Upper lobe of right lung (tissue), 1 donor: ENCODE measurements around the gene PTPRT. TPM values are rescaled to one million over a fixed set of nuclear protein-coding genes. Genes with fewer than 3 reads are reported as not detected.
A peak's percentile ranks its signal among the peaks of the same experiment; 100 is the strongest.

ENCODE experiments used
- ATAC-seq: fragments of 200-7000 bp; cut with Tn5 transposase; one replicate; pipeline ENCODE4 v1.9.1; 2020; ENCODE audit warnings: mild to moderate bottlenecking, moderate library complexity
- DNase-seq: peaks from one replicate; pipeline ENCODE4 v3.0.0-alpha.2; 2020
- H3K27ac ChIP-seq: fragments of 200-600 bp; one replicate; pipeline ENCODE4 v1.8.0; 2022
- H3K27me3 ChIP-seq: fragments of 200-600 bp; one replicate; pipeline ENCODE4 v1.8.0; 2022; ENCODE audit warnings: mild to moderate bottlenecking
- H3K36me3 ChIP-seq: fragments of 200-600 bp; one replicate; pipeline ENCODE4 v1.8.0; 2022
- H3K4me1 ChIP-seq: fragments of 200-600 bp; one replicate; pipeline ENCODE4 v1.8.0; 2022
- H3K4me3 ChIP-seq: fragments of 200-600 bp; one replicate; pipeline ENCODE4 v1.8.0; 2022; ENCODE audit warnings: mild to moderate bottlenecking
- H3K9me3 ChIP-seq: fragments of 200-600 bp; one replicate; pipeline ENCODE4 v1.8.0; 2022
- CTCF ChIP-seq: fragments of 200-600 bp; IDR thresholded peaks from one replicate; pipeline ENCODE4 v1.8.0; 2022; ENCODE audit warnings: antibody characterized with exemption
- intact Hi-C: fragments of 100-400 bp; cut with DNase I; formaldehyde crosslinking; loops from one replicate; pipeline ENCODE4 v1.11.0; 2022
- total RNA-seq: library from RNA; stranded (reverse); fragmentation: NEBNext Ultra II Directional; extraction: Animal tissue kit (Norgen Biotek cat#: 25700); gene quantifications from one replicate; pipeline ENCODE4 v1.2.1, GENCODE V29; 2021
- donor health status: DM: no; HTN: yes; CAD: no; lungs with severe emphysema.

Gene PTPRT
- total RNA-seq, 1 donor from 2014 or later: 0.46 TPM

DNA sequence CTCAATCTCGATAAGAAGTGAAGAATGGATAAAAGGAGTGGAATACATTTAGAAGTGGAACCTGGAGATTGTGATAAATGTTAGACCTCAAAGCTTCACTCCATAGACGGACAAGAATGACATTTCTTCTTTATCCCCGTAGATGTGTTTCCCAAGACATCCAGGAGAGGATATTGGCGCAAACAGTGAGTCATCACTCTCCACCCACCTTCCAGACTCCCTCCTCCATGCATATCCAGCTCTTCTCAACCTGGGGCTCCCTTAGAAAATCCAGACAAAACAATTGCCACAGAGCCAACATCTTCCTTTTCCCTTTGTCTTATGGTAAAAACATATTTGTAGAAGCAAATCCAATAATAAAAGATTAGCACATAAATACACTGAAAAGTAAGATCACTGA is 586.1 kb downstream of the PTPRT start:
- intact Hi-C loops: no loop called here
- Histone ChIP-seq H3K9me3 (no peaks in the 10 kb centered on the region), H3K4me3 (no peak overlapping the region), H3K36me3 (no peaks in the 10 kb centered on the region), H3K27ac (no peak overlapping the region), H3K4me1 (no peaks in the 10 kb centered on the region), H3K27me3 (no peaks in the 10 kb centered on the region)
- no peak for TF ChIP-seq CTCF
- no peak for ATAC-seq
- no peak for DNase-seq

GRCh38 chr20:42598581-42598980 is 591.1 kb downstream of the PTPRT start:
- H3K4me3 ChIP-seq: no peak overlapping the region

DNA sequence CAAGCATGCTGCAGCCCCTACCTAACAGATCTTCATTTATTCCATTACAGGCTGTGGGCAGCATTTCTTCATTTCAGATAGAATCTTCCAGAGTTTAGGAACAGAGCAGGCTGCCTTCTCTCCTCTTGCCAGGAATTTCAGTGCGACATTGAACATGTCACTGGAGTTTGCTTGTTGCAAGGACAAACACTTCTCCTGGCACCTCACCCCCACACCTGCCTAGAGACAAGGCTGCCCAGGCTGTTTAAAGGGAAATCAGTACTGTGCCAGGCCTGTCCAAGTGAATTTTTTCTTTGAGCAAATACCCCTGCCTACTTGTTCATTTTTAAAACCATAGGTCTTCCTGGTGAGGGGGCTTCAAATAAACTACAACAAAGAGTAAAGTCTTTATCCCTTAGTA is 594.1 kb downstream of the PTPRT start:
- TF ChIP-seq CTCF: no peak
- no peak for DNase-seq
- Histone ChIP-seq H3K4me1 (no peaks in the 10 kb centered on the region), H3K36me3 (no peaks in the 10 kb centered on the region), H3K27me3 (no peaks in the 10 kb centered on the region), H3K4me3 (no peak overlapping the region), H3K27ac (no peak overlapping the region), H3K9me3 (no peaks in the 10 kb centered on the region)
- no peak for ATAC-seq
- intact Hi-C loops: no loop called here

More at GRCh38 chr20:42598581-42598980, 591.1 kb downstream of the PTPRT start:
- TF ChIP-seq CTCF: no peak
- Histone ChIP-seq H3K27me3 (no peaks in the 10 kb centered on the region), H3K9me3 (no peaks in the 10 kb centered on the region), H3K4me1 (no peaks in the 10 kb centered on the region), H3K36me3 (no peaks in the 10 kb centered on the region), H3K27ac (no peak overlapping the region)
- intact Hi-C loops: no loop called here
- DNase-seq (no peak), ATAC-seq (peak; percentile 26)

DNA sequence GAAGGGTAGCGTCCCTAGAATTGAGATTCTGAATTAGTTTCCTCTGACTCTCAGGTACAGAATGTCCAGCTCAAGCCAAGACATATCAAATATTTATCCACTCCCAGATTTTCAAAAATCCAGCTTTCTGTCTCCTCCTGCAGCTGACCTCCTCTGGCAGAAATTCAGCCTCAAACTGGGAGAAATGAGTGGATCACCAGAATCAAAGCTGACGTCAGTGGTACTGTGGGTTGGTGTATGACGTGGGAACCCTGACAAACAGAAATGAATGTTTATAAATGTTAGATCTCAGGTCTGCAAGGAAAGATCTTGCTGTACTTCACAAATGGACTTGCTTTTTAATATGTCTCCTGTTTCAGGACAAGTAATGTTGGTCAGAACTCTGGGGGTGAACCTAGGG is 595.0 kb downstream of the PTPRT start:
- H3K9me3 ChIP-seq: no peaks in the 10 kb centered on the region
- no peak overlapping the region for H3K27ac ChIP-seq
- no peaks in the 10 kb centered on the region for H3K36me3 ChIP-seq
- no peaks in the 10 kb centered on the region for H3K4me1 ChIP-seq
- H3K27me3 ChIP-seq: no peaks in the 10 kb centered on the region
- no peak for TF ChIP-seq CTCF
- no peak for DNase-seq
- no peak for ATAC-seq
- intact Hi-C loops: no loop called here
- H3K4me3 ChIP-seq: no peak overlapping the region

DNA sequence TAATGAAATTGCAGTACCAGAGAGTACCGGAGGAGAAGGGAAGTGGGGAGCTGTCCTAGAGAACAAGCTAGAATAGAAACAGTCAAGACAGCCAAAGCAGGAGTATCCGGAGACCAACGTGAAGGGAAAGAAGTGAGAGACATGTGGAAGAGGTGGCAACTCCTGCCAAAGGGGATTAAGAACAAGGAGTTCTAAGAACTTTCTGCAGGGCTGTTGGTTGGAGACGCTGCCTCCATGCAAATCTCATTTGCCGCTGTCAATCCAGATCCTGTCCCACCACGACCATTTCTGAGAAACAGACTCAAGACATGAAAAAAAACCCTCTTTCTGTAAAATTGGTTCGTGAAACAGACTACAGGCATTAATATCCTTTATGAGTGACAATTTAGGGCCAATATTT is 595.7 kb downstream of the PTPRT start:
- intact Hi-C loops: no loop called here
- H3K27me3 ChIP-seq: no peaks in the 10 kb centered on the region
- no peak overlapping the region for H3K4me3 ChIP-seq
- H3K27ac ChIP-seq: no peak overlapping the region
- ATAC-seq: no peak
- no peak for TF ChIP-seq CTCF
- no peaks in the 10 kb centered on the region for H3K36me3 ChIP-seq
- H3K9me3 ChIP-seq: no peaks in the 10 kb centered on the region
- H3K4me1 ChIP-seq: no peaks in the 10 kb centered on the region
- no peak for DNase-seq

DNA sequence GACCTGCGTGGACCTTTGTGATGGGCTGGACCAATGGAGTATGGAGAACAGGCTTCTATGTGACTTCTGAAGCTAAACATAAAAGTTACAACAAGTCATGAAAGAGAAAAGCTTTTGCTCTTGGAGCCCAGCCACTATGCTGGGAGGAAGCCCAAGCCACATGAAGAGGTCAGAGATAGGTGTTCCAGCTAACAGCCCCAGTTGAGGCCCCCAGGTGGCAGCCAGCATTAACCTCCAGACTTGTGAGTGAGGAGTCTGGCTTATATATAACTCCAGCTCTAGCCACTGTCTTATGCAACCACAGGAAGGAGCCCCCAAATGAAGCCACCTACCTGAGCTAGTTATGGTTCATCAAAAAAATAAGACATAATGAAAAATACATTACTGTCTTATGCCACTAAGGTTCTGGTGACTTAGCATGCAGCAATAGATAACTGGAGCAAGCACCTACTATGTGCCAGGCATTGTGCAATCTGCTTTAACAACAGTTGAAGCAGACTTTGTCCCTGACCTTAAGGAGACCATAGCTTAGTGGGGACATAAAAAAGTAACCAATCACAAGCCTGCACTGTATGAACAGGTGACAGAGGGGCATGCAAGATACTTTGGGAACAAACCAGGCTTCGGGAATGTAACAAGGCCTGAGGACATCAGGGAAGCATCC is 599.6 kb downstream of the PTPRT start:
- Histone ChIP-seq H3K27ac (no peak overlapping the region), H3K9me3 (no peaks in the 10 kb centered on the region), H3K36me3 (no peaks in the 10 kb centered on the region), H3K27me3 (no peaks in the 10 kb centered on the region), H3K4me3 (no peak overlapping the region), H3K4me1 (no peaks in the 10 kb centered on the region)
- no peak for TF ChIP-seq CTCF
- DNase-seq: no peak
- intact Hi-C loops: no loop called here
- no peak for ATAC-seq
